Measurements from ENCODE around the gene SMIM24. TPM values are rescaled to one million over a fixed set of nuclear protein-coding genes. Genes with fewer than 3 reads are reported as not detected.

SMIM24 gene
- total RNA-seq, 1 experiment from 2014 or later: 1.9 TPM

DNA sequence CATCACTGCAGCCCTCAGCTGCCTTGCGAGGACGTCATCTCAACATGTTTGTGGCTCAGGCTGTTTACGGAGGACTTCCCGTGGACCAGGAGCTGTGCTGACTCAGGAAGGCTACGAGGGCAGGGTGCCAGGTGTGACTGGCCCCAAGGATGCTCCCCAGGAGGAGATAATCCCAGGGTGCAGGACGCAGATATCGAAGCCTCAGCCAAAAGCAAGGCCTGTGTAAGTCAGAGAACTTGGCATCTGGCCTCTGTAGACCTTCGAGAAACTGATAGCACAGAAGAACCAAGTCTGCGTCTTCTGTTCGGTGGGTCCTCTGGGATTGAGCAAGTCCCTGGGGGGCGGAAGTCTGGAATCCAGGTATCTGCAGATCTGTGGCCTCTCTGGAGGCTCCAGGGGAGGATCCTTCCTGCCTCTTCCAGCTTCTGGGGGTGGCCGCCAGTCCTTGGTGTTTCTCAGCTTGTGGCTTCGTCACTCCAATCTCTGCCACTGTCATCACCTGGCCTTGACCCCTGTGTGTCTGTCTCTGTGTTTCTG lies 22.8 kb upstream of the SMIM24 start:
- H3K27me3 ChIP-seq (ENCODE audit: insufficient read depth, low read length): no peaks in the 10 kb centered on the region
- H3K79me2 ChIP-seq (ENCODE audit: insufficient read depth, low read length): peaks cover 8% of the 10 kb centered on the region; the same call in 1 of the 2 replicates
- no peak overlapping the region for H3K27ac ChIP-seq (ENCODE audit: insufficient read length, low read depth, low read length)
- H3K4ac ChIP-seq (ENCODE audit: low read depth, low read length): no peak overlapping the region
- no peak overlapping the region for H3K14ac ChIP-seq (ENCODE audit: insufficient read depth, low read length)
- H3K23me2 ChIP-seq (ENCODE audit: insufficient read length, low read depth, low read length, poor library complexity, severe bottlenecking): peaks cover 21% of the 10 kb centered on the region
- no peak overlapping the region for H4K91ac ChIP-seq (ENCODE audit: insufficient read length, low read depth, low read length)
- 0 out of 7 replicates have a peak overlapping the region, but pooled peaks of 1 of the 3 experiments have one; percentile 16 for H3K27ac Mint-ChIP-seq
- no peak overlapping the region for H3K4me3 Mint-ChIP-seq
- TF ChIP-seq, protein P1, sequence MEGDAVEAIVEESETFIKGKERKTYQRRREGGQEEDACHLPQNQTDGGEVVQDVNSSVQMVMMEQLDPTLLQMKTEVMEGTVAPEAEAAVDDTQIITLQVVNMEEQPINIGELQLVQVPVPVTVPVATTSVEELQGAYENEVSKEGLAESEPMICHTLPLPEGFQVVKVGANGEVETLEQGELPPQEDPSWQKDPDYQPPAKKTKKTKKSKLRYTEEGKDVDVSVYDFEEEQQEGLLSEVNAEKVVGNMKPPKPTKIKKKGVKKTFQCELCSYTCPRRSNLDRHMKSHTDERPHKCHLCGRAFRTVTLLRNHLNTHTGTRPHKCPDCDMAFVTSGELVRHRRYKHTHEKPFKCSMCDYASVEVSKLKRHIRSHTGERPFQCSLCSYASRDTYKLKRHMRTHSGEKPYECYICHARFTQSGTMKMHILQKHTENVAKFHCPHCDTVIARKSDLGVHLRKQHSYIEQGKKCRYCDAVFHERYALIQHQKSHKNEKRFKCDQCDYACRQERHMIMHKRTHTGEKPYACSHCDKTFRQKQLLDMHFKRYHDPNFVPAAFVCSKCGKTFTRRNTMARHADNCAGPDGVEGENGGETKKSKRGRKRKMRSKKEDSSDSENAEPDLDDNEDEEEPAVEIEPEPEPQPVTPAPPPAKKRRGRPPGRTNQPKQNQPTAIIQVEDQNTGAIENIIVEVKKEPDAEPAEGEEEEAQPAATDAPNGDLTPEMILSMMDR (conservative IDR thresholded peaks at IDR 0.05): no peak
- no peak overlapping the region for H2AFZ ChIP-seq (ENCODE audit: low read length)
- H2AK5ac ChIP-seq (ENCODE audit: insufficient read length, low read length): no peak overlapping the region
- no peak overlapping the region for H3K4me2 ChIP-seq (ENCODE audit: insufficient read depth, insufficient read length, low read length)
- WGBS (ENCODE audit: extremely low coverage, insufficient read length, low lambda C conversion rate): no CpG with 5 or more reads among the region's 13 CpGs
- no peaks in the 10 kb centered on the region; a peak in 1 of 5 replicates for H3K9me3 Mint-ChIP-seq
- H3K9me3 ChIP-seq (ENCODE audit: control insufficient read depth, low read depth, low read length): no peaks in the 10 kb centered on the region
- DNase-seq: no peak
- H3K79me1 ChIP-seq (ENCODE audit: insufficient read depth, low read depth, low read length, poor library complexity, severe bottlenecking): no peaks in the 10 kb centered on the region
- H2BK120ac ChIP-seq (ENCODE audit: low read depth, low read length, poor library complexity, severe bottlenecking): no peak overlapping the region
- H3K9ac ChIP-seq (ENCODE audit: extremely low read depth, insufficient read length, low read length): no peak overlapping the region
- H3K27me3 Mint-ChIP-seq (ENCODE audit: low read depth): no peaks in the 10 kb centered on the region
- no peaks in the 10 kb centered on the region for H4K20me1 ChIP-seq (ENCODE audit: control insufficient read depth, insufficient read depth, insufficient read length)
- H3K56ac ChIP-seq (ENCODE audit: insufficient read length, low read depth, low read length): no peak overlapping the region
- H3T11ph ChIP-seq (ENCODE audit: low read length): no peak overlapping the region
- H3K36me3 Mint-ChIP-seq (ENCODE audit: insufficient read depth in 1 of 3, low read depth in 3 of 3): peaks cover under 1 to 2% (median under 1%) of the 10 kb centered on the region in 3 experiments; a peak in 5 of 7 replicates
- H3K23ac ChIP-seq (ENCODE audit: insufficient read length, low read depth, low read length): no peak overlapping the region
- H2BK5ac ChIP-seq (ENCODE audit: insufficient read length, low read length): no peak overlapping the region
- H2BK20ac ChIP-seq (ENCODE audit: low read depth, low read length, poor library complexity, severe bottlenecking): no peak overlapping the region
- H2BK12ac ChIP-seq (ENCODE audit: insufficient read length, low read depth, low read length): no peak overlapping the region
- H2BK15ac ChIP-seq (ENCODE audit: low read depth, low read length): no peak overlapping the region
- H4K8ac ChIP-seq (replicated peaks; ENCODE audit: insufficient read length, low read depth, low read length): no peak overlapping the region
- peaks cover 21 to 35% of the 10 kb centered on the region in 2 experiments for H3K4me1 Mint-ChIP-seq
- no peak overlapping the region for H4K5ac ChIP-seq (ENCODE audit: insufficient read length, low read depth, low read length)
- H3K18ac ChIP-seq (ENCODE audit: insufficient read length, low read depth, low read length): no peak overlapping the region
- H3K4me1 ChIP-seq (ENCODE audit: insufficient read depth, low read length): no peaks in the 10 kb centered on the region

All from H9 (cell line).